ENCODE results near the gene DDHD1.

GRCh38 chr14:53090853-53091252 lies 62.3 kb downstream of the DDHD1 start:
- no peak for TF ChIP-seq CTCF (optimal IDR thresholded peaks at IDR 0.05 in 1 of 3, IDR thresholded peaks at IDR 0.05 in 1 of 3, conservative IDR thresholded peaks at IDR 0.05 in 1 of 3; ENCODE audit: extremely low read depth in 1 of 3, insufficient read depth in 2 of 3, low read length in 3 of 3)
- no peak for TF ChIP-seq EZH2 (IDR thresholded peaks at IDR 0.05; ENCODE audit: low read length)
